NT2/D1 (cell line): ENCODE measurements around the gene PCBD2.
A peak's percentile ranks its signal among the peaks of the same experiment; 100 is the strongest.
"Not testable (repeated sequence)": the region's sequence is repeated elsewhere in the genome, so short reads cannot be mapped to it uniquely, and the experiment has no call there.

ENCODE experiments used
- DNase-seq: peaks from one replicate; pipeline ENCODE4 v3.0.0-alpha.2; 2011; ENCODE audit warnings: low read depth, low spot score
- H3K27me3 ChIP-seq: 2 replicates; pipeline ENCODE4 v1.6.0; 2011; ENCODE audit warnings: mild to moderate bottlenecking; ENCODE audit not compliant: insufficient read length, insufficient read depth
- H3K36me3 ChIP-seq: 2 replicates; pipeline ENCODE4 v1.6.1; 2011; ENCODE audit warnings: mild to moderate bottlenecking, low read length, mixed read lengths; ENCODE audit not compliant: insufficient read depth, insufficient read length
- H3K4me1 ChIP-seq: 2 replicates; pipeline ENCODE4 v1.5.1; 2011; ENCODE audit not compliant: insufficient read depth, insufficient read length
- H3K4me3 ChIP-seq: 2 replicates; pipeline ENCODE4 v1.5.1; 2011; ENCODE audit warnings: low read depth; ENCODE audit not compliant: insufficient read length
- H3K9ac ChIP-seq: 2 replicates; pipeline ENCODE4 v1.6.0; 2011; ENCODE audit warnings: low read depth; ENCODE audit not compliant: insufficient read length
- H3K9me3 ChIP-seq: 2 replicates; pipeline ENCODE4 v1.5.1; 2011; ENCODE audit warnings: mild to moderate bottlenecking, low read length; ENCODE audit not compliant: insufficient read depth
- SUZ12 ChIP-seq: IDR thresholded peaks from 2 replicates; pipeline ENCODE4 v1.6.1; 2011; ENCODE audit not compliant: insufficient read length, insufficient read depth; ENCODE audit errors: extremely low read depth
- YY1 ChIP-seq: IDR thresholded peaks from 2 replicates; pipeline ENCODE4 v1.6.1; 2011; ENCODE audit not compliant: insufficient read length, insufficient read depth
- ZNF274 ChIP-seq: IDR thresholded peaks from 2 replicates; pipeline ENCODE4 v1.6.1; 2011; ENCODE audit warnings: mild to moderate bottlenecking, low read depth, low read length

Gene PCBD2

DNA sequence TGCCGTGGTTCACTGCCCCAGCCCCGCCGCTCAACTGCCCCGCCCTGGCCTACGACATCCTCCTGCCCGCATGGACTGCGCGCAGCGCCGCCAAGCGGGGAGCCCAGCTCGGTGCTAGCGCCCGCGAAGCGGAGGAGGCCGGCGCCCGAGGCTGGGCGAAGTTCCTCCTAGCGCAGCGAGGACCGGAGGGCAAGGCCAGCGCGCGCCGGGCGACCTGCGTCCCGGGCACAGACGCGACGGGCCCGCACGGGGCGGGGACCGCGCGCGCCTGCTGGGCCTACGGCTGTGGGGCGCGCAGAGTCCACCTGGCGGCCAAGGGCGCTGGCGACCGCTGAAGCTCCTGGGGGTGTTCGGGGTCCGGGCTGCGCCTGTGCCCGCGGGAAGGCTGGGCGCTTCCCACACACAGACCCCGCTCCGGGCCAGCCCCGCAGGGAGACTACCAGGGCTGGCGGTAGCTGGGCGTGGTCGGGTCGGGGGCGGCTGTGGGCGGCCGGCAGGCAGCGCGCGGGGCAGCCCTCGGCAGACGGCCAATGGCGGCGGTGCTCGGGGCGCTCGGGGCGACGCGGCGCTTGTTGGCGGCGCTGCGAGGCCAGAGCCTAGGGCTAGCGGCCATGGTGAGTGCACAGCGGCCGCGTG lies at the start of gene PCBD2:
Gene PCBD2 (plus strand): TSS at position 522 of the 636 bp plus-strand sequence. CDS start 9 bp downstream, at position 531.
- Histone ChIP-seq H3K27me3 (no peaks in the 10 kb centered on the region), H3K4me3 (peak within 1 kb of the TSS; percentile 82), H3K9me3 (no peaks in the 10 kb centered on the region), H3K4me1 (no peaks in the 10 kb centered on the region), H3K36me3 (peaks cover 13% of the 10 kb centered on the region), H3K9ac (peak within 1 kb of the TSS; percentile 88)
- DNase-seq: peak; percentile 79
- no peak for TF ChIP-seq YY1
- no peak for TF ChIP-seq SUZ12
- TF ChIP-seq ZNF274: no peak

DNA sequence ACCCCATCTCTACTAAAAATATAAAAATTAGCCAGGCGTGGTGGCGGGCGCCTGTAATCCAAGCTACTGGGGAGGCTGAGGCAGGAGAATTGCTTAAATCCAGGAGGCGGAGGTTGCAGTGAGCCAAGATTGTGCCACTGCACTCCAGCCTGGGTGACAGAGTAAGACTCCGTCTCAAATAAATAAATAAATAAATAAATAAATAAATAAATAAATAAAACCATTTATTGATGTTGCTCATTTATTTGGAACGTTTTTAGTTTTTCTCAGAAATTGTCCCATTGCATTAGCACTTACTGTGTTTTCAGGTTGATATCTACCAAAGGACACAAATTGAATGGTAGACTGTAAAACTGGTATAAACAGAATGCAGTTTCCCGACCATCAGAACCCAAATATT lies 48.5 kb upstream of the PCBD2 start:
- H3K9ac ChIP-seq, DNase-seq, H3K4me1 ChIP-seq, H3K9me3 ChIP-seq, H3K27me3 ChIP-seq, H3K4me3 ChIP-seq: not testable (repeated sequence)
- peaks cover 47% of the 10 kb centered on the region for H3K36me3 ChIP-seq

DNA sequence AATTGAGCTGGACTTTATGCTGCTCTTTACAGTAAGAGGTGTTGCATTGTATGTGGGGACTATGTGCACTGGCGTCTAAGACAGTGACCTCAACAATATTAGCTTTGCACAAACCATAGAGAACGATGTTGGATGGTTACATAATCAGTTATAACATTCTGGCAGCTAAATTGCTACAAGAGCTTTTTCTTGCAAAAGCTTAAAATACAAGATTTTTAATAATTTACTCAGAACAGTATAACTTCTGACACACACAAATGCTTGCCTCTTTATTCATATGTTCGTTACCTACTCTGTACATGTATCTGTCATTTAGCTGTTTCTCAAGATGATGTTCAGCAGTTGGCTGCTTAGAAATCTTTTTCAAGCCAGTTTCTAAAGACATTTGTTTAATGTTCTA lies 47.5 kb upstream of the PCBD2 start:
- Histone ChIP-seq H3K9ac (no peak overlapping the region), H3K36me3 (peaks cover 46% of the 10 kb centered on the region), H3K4me3 (no peak overlapping the region), H3K4me1 (no peaks in the 10 kb centered on the region), H3K9me3 (no peaks in the 10 kb centered on the region), H3K27me3 (no peaks in the 10 kb centered on the region)
- DNase-seq: no peak
- TF ChIP-seq ZNF274: no peak
- TF ChIP-seq YY1: no peak
- TF ChIP-seq SUZ12: no peak

DNA sequence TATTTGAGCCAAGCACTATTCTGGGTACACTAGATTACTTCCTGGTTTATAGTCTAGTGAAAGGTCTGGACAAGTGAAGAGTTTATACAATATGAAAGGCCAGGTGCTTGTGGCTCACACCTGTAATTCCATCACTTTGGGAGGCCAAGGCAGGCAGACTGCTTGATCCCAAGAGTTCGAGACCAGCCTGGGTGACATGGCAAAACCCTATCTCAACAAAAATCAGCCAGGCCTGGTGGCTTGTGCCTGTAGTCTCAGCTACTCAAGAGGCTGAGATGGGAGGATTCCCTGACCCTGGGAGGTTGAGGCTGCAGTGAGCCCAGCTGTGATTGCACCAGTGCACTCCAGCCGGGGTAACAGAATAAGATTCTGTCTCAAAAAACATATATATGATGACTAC lies 40.2 kb upstream of the PCBD2 start:
- no peak for TF ChIP-seq SUZ12
- no peak for TF ChIP-seq YY1
- no peak for TF ChIP-seq ZNF274
- no peaks in the 10 kb centered on the region for H3K27me3 ChIP-seq
- no peak for DNase-seq

DNA sequence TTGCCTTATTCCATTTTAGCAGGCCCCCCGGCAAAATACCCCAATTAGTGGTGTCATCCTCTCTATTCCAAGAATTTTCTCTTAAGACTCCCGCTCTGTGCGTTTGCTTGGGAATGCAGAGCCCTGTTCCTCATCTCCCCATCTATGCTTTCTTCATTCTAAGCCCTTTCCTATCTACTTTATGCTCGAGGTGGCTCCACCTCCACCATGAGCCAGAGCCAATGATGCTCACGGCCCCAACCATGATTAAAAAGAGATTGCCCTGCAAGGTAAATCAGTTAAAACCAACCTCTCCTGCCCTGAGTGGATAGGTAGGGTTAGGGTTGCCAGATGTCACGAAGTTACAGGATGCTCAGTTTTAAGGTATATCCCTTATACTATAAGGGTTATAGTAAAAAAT lies 31.4 kb upstream of the PCBD2 start:
- TF ChIP-seq SUZ12 (no peak), YY1 (no peak), ZNF274 (no peak)
- Histone ChIP-seq H3K4me1 (no peaks in the 10 kb centered on the region), H3K4me3 (peak overlapping the region; percentile 85), H3K9me3 (no peaks in the 10 kb centered on the region), H3K27me3 (no peaks in the 10 kb centered on the region), H3K36me3 (no peaks in the 10 kb centered on the region), H3K9ac (no peak overlapping the region)
- no peak for DNase-seq

More for the DNA sequence above, 40.2 kb upstream of the PCBD2 start:
- Histone ChIP-seq H3K9ac (no peak overlapping the region), H3K9me3 (no peaks in the 10 kb centered on the region), H3K36me3 (peaks cover 3% of the 10 kb centered on the region), H3K4me3 (no peak overlapping the region), H3K4me1 (no peaks in the 10 kb centered on the region)

DNA sequence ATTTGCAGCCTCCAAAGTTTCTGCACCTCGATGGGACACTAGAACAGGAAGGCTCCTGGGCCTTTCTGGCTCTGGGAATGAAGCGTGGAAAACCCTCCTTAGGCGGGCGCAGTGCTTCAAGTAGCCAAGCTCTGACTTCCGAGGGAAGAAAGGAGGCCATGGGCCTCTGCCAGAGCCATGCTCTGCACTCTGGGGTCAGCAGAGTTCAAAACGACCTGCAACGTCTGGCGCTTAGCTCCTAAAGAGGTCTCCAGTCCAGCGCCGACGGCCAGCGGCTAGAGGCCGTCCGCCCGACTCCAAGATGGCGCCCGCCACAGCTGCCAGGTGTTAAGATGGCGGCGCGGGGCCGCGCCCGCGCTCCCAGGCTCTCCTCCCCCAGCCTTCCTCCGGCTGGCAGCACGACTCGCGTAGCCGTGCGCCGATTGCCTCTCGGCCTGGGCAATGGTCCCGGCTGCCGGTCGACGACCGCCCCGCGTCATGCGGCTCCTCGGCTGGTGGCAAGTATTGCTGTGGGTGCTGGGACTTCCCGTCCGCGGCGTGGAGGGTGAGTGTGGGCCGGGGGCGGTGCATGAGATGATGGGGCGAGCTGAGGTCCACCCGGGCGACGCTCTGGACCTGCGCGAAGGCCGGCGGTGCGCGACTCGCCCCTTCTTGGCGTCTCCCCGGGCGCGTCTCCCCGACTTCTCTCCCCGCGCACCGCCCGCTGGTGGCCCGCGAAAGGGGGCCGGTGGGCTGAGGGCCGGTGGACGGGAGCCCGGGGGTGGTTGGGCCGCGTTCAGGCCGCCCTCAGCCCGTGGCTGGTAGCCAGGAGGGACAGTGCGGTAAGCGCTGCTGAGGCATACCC lies 30.7 kb upstream of the PCBD2 start, which contains the start of gene TXNDC15:
Gene TXNDC15 (plus strand): TSS at position 385 of the 844 bp plus-strand sequence. CDS start 57 bp downstream, at position 442.
- H3K9ac ChIP-seq: peak within 1 kb of the TSS; percentile 95
- peak within 1 kb of the TSS; percentile 85 for H3K4me3 ChIP-seq
- peak; percentile 77 for DNase-seq
- H3K27me3 ChIP-seq: no peaks in the 10 kb centered on the region
- no peaks in the 10 kb centered on the region for H3K4me1 ChIP-seq
- H3K36me3 ChIP-seq: no peaks in the 10 kb centered on the region
- H3K9me3 ChIP-seq: no peaks in the 10 kb centered on the region
- TF ChIP-seq ZNF274: no peak
- peak; percentile 97 for TF ChIP-seq YY1

DNA sequence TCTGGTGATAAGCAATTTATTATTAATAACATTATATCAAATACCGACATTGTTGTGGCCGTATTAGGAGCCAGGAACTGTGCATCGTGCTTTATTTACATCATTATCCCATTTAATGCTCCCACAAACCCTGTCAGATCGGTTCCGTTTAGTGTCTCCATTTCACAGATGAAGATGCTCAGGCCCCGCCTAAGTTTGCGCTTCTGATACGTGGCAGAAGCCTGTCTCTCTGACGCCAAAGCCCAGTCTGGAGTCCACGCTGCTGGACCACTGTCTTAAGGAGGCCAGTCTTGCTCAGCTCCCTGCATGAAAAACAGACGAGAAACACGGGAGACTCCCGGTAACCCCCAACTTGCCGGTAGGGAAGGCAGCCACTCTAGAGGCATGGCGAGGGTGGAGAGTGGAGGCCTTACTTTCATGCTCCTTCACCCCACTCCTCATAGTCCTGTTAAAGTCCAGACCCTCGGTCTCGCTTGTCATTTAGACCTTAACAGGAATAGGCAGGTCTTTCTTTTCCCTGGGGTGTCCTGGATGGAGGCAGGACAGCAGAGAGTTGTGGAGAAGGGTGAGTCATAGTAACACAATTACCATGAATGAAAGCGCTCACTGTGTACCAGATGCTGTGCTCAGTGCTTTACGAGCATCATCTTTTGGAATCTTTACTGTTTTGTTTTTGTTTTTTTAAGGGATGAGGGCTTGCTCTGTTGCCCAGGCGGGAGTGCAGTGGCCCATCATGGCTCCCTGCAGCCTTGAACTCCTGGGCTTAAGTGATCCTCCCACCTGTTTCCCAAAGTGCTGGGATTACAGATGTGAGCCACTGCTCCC lies 29.9 kb upstream of the PCBD2 start:
- H3K27me3 ChIP-seq: no peaks in the 10 kb centered on the region
- H3K9ac ChIP-seq: peak overlapping the region; percentile 95
- peak overlapping the region; percentile 85 for H3K4me3 ChIP-seq
- DNase-seq: no peak
- H3K4me1 ChIP-seq: no peaks in the 10 kb centered on the region
- H3K36me3 ChIP-seq: no peaks in the 10 kb centered on the region
- no peaks in the 10 kb centered on the region for H3K9me3 ChIP-seq
- no peak for TF ChIP-seq SUZ12
